Measurements from ENCODE around the gene TBL1X.

The TBL1X gene

DNA sequence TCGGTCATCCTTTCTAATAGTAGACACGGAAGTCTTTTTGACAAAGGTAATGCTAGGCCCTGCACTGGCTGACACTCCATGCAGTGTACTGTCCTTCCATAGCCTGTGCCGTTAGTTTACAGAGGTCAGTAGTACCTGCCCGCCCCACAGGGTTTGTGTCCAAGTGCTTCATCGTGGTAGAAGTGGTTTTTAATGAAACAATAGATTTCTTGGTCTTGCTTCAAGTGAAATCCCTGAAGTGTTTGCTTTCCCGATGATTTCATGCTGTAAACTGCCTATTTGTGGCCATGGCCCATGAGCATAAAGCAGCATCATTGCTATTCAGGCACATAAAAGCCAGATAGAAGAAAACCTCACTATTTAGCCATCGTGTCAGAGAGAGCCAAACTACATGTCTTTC lies 161.5 kb downstream of the TBL1X start:
- no peak overlapping the region for H3K4me2 ChIP-seq (ENCODE audit: insufficient read depth, low read length, poor library complexity, severe bottlenecking)
- H4K8ac ChIP-seq (ENCODE audit: low read depth, low read length): no peak overlapping the region
- no peak overlapping the region for H3K23ac ChIP-seq (ENCODE audit: low read depth, low read length, poor library complexity)
- DNase-seq (ENCODE audit: low spot score): no peak
- H3K14ac ChIP-seq (ENCODE audit: low read length): no peak overlapping the region
- H2BK15ac ChIP-seq (ENCODE audit: low read length): no peak overlapping the region
- H3K27ac ChIP-seq (replicated peaks; ENCODE audit: low read length): no peak overlapping the region
- H3K4me1 ChIP-seq (ENCODE audit: control insufficient read depth in 2 of 2, insufficient read depth in 1 of 2, low read depth in 1 of 2, low read length in 2 of 2): no peaks in the 10 kb centered on the region
- H2AK5ac ChIP-seq (ENCODE audit: low read depth, low read length): no peak overlapping the region
- H3K79me1 ChIP-seq (ENCODE audit: low read depth, low read length): peaks cover 1% of the 10 kb centered on the region
- no CpG with 5 or more reads among the region's 7 CpGs for WGBS, 2 donors (ENCODE audit: extremely low coverage in 2 of 2, insufficient read length in 2 of 2, insufficient replicate concordance in 1 of 2)
- H3K9me3 ChIP-seq (replicated peaks in 1 of 2; ENCODE audit: control insufficient read depth in 2 of 2, insufficient read depth in 1 of 2, low read depth in 1 of 2, low read length in 2 of 2): no peaks in the 10 kb centered on the region
- H2AFZ ChIP-seq (ENCODE audit: low read length): no peak overlapping the region
- no peak overlapping the region for H3K9ac ChIP-seq (ENCODE audit: low read depth, low read length, poor library complexity)
- no peak overlapping the region for H3K18ac ChIP-seq (ENCODE audit: low read length)
- H3K36me3 ChIP-seq (replicated peaks in 1 of 2; ENCODE audit: control insufficient read depth in 2 of 2, insufficient read depth in 2 of 2, low read length in 2 of 2): no peaks in the 10 kb centered on the region
- H3K4me3 ChIP-seq (ENCODE audit: low read length in 2 of 2): no peak overlapping the region
- no peak overlapping the region for H2BK5ac ChIP-seq (ENCODE audit: low read length)
- no peak overlapping the region for H3K4ac ChIP-seq (ENCODE audit: low read length)
- no peak overlapping the region for H2BK12ac ChIP-seq (ENCODE audit: low read length)
- H2BK120ac ChIP-seq (ENCODE audit: low read depth, low read length): no peak overlapping the region
- H4K91ac ChIP-seq (ENCODE audit: low read depth, low read length, poor library complexity): no peak overlapping the region
- no peaks in the 10 kb centered on the region for H3K27me3 ChIP-seq (ENCODE audit: control insufficient read depth in 3 of 3, insufficient read depth in 3 of 3, low read depth in 1 of 3, low read length in 3 of 3)

DNA sequence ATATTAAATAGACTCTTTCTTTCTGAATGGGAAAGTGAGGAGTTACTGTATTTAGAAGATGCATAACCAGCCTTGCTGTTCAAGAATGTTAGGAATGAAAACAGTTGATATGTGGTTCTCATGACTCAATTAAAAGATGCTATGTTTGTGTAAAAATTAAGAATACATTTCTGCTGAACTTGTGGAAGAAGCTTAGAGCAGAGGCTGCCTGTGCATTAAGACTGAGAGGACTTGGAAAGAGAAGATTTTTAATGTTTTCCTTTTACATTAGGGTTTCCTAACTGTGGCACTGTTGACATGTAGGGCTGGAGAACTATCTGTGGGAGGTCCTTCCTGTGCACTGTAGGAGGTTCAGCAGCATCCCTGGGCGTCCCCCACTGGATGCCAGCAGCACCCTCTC lies 163.1 kb downstream of the TBL1X start:
- H3K27me3 ChIP-seq (ENCODE audit: control insufficient read depth in 3 of 3, insufficient read depth in 3 of 3, low read depth in 1 of 3, low read length in 3 of 3): no peaks in the 10 kb centered on the region
- no peak overlapping the region for H3K4me3 ChIP-seq (ENCODE audit: low read length in 2 of 2)
- H3K4ac ChIP-seq (ENCODE audit: low read length): no peak overlapping the region
- H3K4me2 ChIP-seq (ENCODE audit: insufficient read depth, low read length, poor library complexity, severe bottlenecking): no peak overlapping the region
- H4K8ac ChIP-seq (ENCODE audit: low read depth, low read length): no peak overlapping the region
- peaks cover 1% of the 10 kb centered on the region for H3K79me1 ChIP-seq (ENCODE audit: low read depth, low read length)
- H2AK5ac ChIP-seq (ENCODE audit: low read depth, low read length): no peak overlapping the region
- H2AFZ ChIP-seq (ENCODE audit: low read length): no peak overlapping the region
- H2BK120ac ChIP-seq (ENCODE audit: low read depth, low read length): no peak overlapping the region
- H3K14ac ChIP-seq (ENCODE audit: low read length): no peak overlapping the region
- WGBS, 2 donors (ENCODE audit: extremely low coverage in 2 of 2, insufficient read length in 2 of 2, insufficient replicate concordance in 1 of 2): no CpG with 5 or more reads among the region's 1 CpG
- no peak for DNase-seq (ENCODE audit: low spot score)
- no peak overlapping the region for H3K9ac ChIP-seq (ENCODE audit: low read depth, low read length, poor library complexity)
- no peak overlapping the region for H3K23ac ChIP-seq (ENCODE audit: low read depth, low read length, poor library complexity)
- H2BK5ac ChIP-seq (ENCODE audit: low read length): no peak overlapping the region
- no peaks in the 10 kb centered on the region for H3K36me3 ChIP-seq (replicated peaks in 1 of 2; ENCODE audit: control insufficient read depth in 2 of 2, insufficient read depth in 2 of 2, low read length in 2 of 2)
- H3K9me3 ChIP-seq (replicated peaks in 1 of 2; ENCODE audit: control insufficient read depth in 2 of 2, insufficient read depth in 1 of 2, low read depth in 1 of 2, low read length in 2 of 2): no peaks in the 10 kb centered on the region
- H2BK15ac ChIP-seq (ENCODE audit: low read length): no peak overlapping the region
- no peak overlapping the region for H3K18ac ChIP-seq (ENCODE audit: low read length)
- no peak overlapping the region for H2BK12ac ChIP-seq (ENCODE audit: low read length)
- H3K4me1 ChIP-seq (ENCODE audit: control insufficient read depth in 2 of 2, insufficient read depth in 1 of 2, low read depth in 1 of 2, low read length in 2 of 2): no peaks in the 10 kb centered on the region
- H3K27ac ChIP-seq (replicated peaks; ENCODE audit: low read length): no peak overlapping the region
- H4K91ac ChIP-seq (ENCODE audit: low read depth, low read length, poor library complexity): no peak overlapping the region

DNA sequence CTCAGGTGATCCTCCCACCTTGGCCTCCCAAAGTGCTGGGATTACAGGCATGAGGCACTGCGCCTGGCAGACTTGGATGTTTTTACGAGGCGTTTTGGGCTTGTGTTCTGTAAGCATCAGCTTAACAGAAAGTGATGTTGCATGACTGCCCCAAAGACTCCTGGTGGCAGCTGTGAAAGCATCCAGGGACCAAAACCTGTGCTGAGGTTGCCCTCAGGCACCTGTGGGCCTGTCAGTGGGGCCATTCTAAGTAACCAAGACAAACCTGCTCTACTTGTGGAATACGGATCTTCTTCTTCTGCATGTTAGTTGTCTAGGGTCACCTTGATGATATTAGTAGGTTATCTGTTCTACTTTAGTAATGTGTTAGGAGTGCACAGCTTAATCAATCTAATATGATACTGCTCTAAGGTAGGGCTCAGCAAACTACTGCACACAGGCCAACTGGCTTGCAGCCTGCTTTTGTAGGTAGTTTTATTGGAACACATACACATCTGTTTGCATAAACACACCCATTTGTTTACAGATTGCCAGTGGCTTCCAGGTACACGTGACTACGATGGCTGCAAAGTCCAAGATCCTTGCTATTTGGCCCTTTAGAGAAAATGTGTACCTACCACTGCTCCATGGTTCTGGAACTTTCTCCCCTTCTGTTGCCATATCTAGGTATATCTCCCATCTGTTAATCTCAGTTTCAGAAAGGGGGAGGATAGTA lies 164.1 kb downstream of the TBL1X start:
- H3K79me1 ChIP-seq (ENCODE audit: low read depth, low read length): peaks cover 5% of the 10 kb centered on the region
- no peaks in the 10 kb centered on the region for H3K9me3 ChIP-seq (replicated peaks in 1 of 2; ENCODE audit: control insufficient read depth in 2 of 2, insufficient read depth in 1 of 2, low read depth in 1 of 2, low read length in 2 of 2)
- H3K4me2 ChIP-seq (ENCODE audit: insufficient read depth, low read length, poor library complexity, severe bottlenecking): no peak overlapping the region
- H4K91ac ChIP-seq (ENCODE audit: low read depth, low read length, poor library complexity): no peak overlapping the region
- H2BK120ac ChIP-seq (ENCODE audit: low read depth, low read length): no peak overlapping the region
- no peak overlapping the region for H3K4me3 ChIP-seq (ENCODE audit: low read length in 2 of 2)
- no peak overlapping the region for H2BK15ac ChIP-seq (ENCODE audit: low read length)
- H2BK12ac ChIP-seq (ENCODE audit: low read length): no peak overlapping the region
- no CpG with 5 or more reads among the region's 6 CpGs for WGBS, 2 donors (ENCODE audit: extremely low coverage in 2 of 2, insufficient read length in 2 of 2, insufficient replicate concordance in 1 of 2)
- no peak overlapping the region for H3K18ac ChIP-seq (ENCODE audit: low read length)
- H2BK5ac ChIP-seq (ENCODE audit: low read length): no peak overlapping the region
- no peaks in the 10 kb centered on the region for H3K4me1 ChIP-seq (ENCODE audit: control insufficient read depth in 2 of 2, insufficient read depth in 1 of 2, low read depth in 1 of 2, low read length in 2 of 2)
- no peak for DNase-seq (ENCODE audit: low spot score)
- H3K14ac ChIP-seq (ENCODE audit: low read length): no peak overlapping the region
- H3K23ac ChIP-seq (ENCODE audit: low read depth, low read length, poor library complexity): no peak overlapping the region
- no peak overlapping the region for H2AFZ ChIP-seq (ENCODE audit: low read length)
- no peaks in the 10 kb centered on the region for H3K27me3 ChIP-seq (ENCODE audit: control insufficient read depth in 3 of 3, insufficient read depth in 3 of 3, low read depth in 1 of 3, low read length in 3 of 3)
- no peak overlapping the region for H2AK5ac ChIP-seq (ENCODE audit: low read depth, low read length)
- H3K4ac ChIP-seq (ENCODE audit: low read length): no peak overlapping the region
- H3K36me3 ChIP-seq (replicated peaks in 1 of 2; ENCODE audit: control insufficient read depth in 2 of 2, insufficient read depth in 2 of 2, low read length in 2 of 2): no peaks in the 10 kb centered on the region
- no peak overlapping the region for H4K8ac ChIP-seq (ENCODE audit: low read depth, low read length)
- H3K9ac ChIP-seq (ENCODE audit: low read depth, low read length, poor library complexity): no peak overlapping the region
- no peak overlapping the region for H3K27ac ChIP-seq (replicated peaks; ENCODE audit: low read length)

DNA sequence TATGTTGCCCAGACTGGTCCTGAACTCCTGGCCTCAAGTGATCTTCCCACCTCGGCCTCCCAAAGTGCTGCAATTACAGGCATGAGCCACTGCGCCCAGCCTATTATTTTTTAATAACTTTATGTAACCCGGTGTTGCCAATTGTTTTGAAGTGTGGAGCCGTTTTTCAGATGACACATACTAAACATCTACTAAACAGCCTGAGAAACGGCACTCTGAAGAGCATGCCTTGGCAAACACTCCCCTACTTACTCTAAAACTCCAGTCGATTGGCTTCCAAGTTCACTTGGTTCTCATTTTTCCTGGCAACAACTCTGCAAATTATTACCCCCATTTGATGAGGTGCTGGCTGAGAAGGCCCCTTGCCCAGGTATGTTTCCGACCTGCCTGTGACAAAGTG lies 169.7 kb downstream of the TBL1X start:
- Histone ChIP-seq H3K4me1 (ENCODE audit: control insufficient read depth in 2 of 2, insufficient read depth in 1 of 2, low read depth in 1 of 2, low read length in 2 of 2) (peaks cover 0 to 2% of the 10 kb centered on the region in 2 donors), H2BK120ac (ENCODE audit: low read depth, low read length) (no peak overlapping the region), H2BK5ac (ENCODE audit: low read length) (no peak overlapping the region), H2AFZ (ENCODE audit: low read length) (no peak overlapping the region), H4K91ac (ENCODE audit: low read depth, low read length, poor library complexity) (no peak overlapping the region), H3K79me1 (ENCODE audit: low read depth, low read length) (peaks cover 10% of the 10 kb centered on the region), H3K14ac (ENCODE audit: low read length) (no peak overlapping the region), H3K18ac (ENCODE audit: low read length) (no peak overlapping the region), H2BK15ac (ENCODE audit: low read length) (no peak overlapping the region), H3K4ac (ENCODE audit: low read length) (no peak overlapping the region), H3K23ac (ENCODE audit: low read depth, low read length, poor library complexity) (no peak overlapping the region), H3K4me2 (ENCODE audit: insufficient read depth, low read length, poor library complexity, severe bottlenecking) (no peak overlapping the region), H4K8ac (ENCODE audit: low read depth, low read length) (no peak overlapping the region), H3K9me3 (replicated peaks in 1 of 2; ENCODE audit: control insufficient read depth in 2 of 2, insufficient read depth in 1 of 2, low read depth in 1 of 2, low read length in 2 of 2) (no peaks in the 10 kb centered on the region), H3K36me3 (replicated peaks in 1 of 2; ENCODE audit: control insufficient read depth in 2 of 2, insufficient read depth in 2 of 2, low read length in 2 of 2) (no peaks in the 10 kb centered on the region), H3K27me3 (ENCODE audit: control insufficient read depth in 3 of 3, insufficient read depth in 3 of 3, low read depth in 1 of 3, low read length in 3 of 3) (no peaks in the 10 kb centered on the region), H2AK5ac (ENCODE audit: low read depth, low read length) (no peak overlapping the region), H2BK12ac (ENCODE audit: low read length) (no peak overlapping the region), H3K4me3 (ENCODE audit: low read length in 2 of 2) (no peak overlapping the region), H3K27ac (replicated peaks; ENCODE audit: low read length) (no peak overlapping the region), H3K9ac (ENCODE audit: low read depth, low read length, poor library complexity) (no peak overlapping the region)
- DNase-seq (ENCODE audit: low spot score): no peak
- no CpG with 5 or more reads among the region's 7 CpGs for WGBS, 2 donors (ENCODE audit: extremely low coverage in 2 of 2, insufficient read length in 2 of 2, insufficient replicate concordance in 1 of 2)

Data from neuronal stem cell (in vitro differentiated cells).